RCC 7860 (cell line): ENCODE results near the gene CIPC.

Experiments used
- DNase-seq: peaks from one replicate; pipeline ENCODE4 v3.0.0-alpha.2; 2015; ENCODE audit warnings: low spot score
- FAIRE-seq: peaks from 2 replicates; lab custom pipeline; 2012; peaks lifted over from hg19 to GRCh38; lab: Jason Lieb, UNC

Gene CIPC

DNA sequence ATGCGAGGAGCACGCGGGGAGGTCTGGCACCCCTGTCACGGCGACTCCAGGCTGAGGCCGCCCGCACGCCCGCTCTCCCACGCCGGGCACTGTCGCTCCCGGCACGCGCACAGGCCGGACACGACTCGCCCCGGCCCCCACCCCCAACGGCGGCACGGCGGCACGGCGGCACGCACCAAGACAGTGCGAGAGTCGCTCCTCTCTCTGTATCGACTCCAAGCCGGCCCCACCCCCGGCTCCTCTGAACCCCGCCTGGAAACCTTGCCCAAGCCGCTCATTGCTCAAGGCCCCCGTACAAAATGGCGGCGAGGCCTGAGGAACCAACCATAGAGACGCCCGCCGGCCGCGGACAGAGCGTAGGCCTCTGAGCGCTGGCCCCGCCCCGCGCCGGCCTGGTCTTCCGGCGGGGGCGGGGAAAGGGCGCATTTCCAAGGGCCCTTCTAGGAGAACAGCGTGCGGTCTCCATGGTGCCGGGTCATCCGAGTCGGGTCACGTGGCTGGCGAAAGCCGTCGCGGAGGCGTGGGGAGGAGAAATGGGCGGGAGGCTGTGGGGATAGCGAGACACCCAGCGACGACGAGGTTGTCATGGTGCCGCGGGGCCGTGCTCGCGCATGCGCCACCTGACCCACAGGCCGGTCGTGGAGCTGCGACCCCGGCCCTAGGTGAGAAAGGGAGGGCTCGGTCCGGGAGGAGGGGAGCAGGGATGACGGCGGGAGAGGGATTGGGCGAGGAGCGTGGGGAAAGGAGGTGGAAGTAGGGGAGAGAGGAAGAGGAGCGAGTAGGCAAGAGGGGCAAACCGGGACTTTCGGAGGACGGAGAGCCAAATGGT lies at the start of gene CIPC:
Gene CIPC, plus strand, starts transcription at position 559 of the 829 bp plus-strand sequence. CDS start 7,451 bp downstream, outside the sequence.
- FAIRE-seq, result no peak
- DNase-seq, result peak; percentile 88

GRCh38 chr14:77051116-77051515 lies 46.9 kb upstream of the CIPC start:
- no peak for DNase-seq

GRCh38 chr14:77052281-77053044 lies 45.6 kb upstream of the CIPC start:
- FAIRE-seq (no peak), DNase-seq (no peak)

More at GRCh38 chr14:77051116-77051515, 46.9 kb upstream of the CIPC start:
- no peak for FAIRE-seq

DNA sequence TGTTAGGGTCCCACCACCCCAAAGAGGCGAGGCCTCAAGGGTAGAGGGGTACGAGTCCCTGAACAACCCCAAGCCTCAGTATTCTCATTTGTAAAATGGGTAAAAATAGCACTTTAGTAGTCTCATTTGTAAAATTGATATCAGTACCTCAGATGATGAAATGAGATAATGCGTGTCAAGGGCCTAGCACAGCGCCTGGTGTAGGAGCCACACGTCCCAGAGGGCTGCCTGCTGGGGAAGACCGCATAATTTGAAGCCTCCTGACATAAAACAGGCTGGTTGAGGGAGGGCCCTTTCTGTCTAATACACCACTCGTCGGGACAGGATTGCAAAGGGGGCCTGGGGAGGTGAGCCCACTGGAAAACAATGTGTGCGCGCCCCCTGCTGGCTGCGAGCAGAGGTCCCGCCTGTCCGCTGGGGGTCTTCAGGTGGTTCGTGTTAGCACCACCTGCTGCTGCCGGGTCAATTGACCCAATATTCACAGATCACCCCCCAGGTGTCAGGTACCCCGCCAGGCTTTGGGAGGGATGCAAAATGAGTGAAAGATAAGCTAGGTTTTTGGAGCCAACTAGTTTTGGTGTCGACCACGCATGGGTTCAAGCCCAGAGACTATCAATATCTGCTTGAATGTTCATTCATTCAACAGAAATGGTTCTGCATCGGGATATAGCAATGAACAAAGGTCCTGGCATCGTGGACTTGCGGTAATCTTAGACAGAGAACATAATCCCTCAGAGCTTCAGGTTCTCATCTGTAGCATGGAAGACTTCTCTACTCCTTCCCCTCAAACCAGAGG lies 44.8 kb upstream of the CIPC start:
- no peak for FAIRE-seq
- peak; percentile 37 for DNase-seq

DNA sequence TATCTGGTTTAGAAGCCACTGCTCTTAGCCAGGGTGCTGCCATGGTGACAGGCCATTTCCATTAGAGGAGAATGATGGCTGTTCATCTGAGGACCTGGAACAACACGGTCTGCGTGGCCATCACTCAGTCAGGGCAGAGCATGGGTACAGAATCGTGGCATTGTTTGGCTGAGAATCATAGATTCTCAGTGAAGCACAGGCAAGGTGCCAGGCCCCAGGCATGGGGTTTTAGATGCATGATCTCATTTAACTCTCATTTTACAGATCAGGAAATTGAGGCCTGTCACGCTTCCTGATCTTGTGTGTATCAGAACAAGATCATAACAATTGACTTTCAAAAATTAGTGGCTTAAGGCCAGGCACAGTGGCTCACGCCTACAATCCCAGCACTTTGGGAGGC lies 42.8 kb upstream of the CIPC start:
- FAIRE-seq (no peak), DNase-seq (no peak)

DNA sequence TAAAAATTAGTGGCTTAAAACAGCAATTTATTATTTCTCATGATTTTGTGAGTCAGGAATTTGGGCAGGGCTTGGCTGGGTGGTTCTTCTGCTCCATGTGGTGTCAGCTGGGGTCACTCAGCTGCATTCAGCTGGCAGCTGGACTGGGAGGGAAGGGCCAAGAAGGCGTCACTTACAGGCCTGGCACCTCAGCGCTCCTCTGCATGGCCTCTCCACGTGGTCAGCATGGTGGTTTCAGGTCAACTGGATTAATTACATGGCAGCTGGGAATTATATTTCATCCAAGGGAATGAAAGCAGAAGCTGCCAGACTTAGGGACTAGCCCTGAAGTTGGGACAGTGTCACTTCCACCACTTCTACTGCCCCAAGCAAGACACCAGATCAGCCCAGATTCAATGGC lies 42.1 kb upstream of the CIPC start:
- DNase-seq (no peak), FAIRE-seq (no peak)

- DNase-seq, result no peak
- no peak for FAIRE-seq
Observed at GRCh38 chr14:77058117-77058516, 39.9 kb upstream of the CIPC start.

GRCh38 chr14:77058785-77059184 lies 39.3 kb upstream of the CIPC start:
- FAIRE-seq (no peak), DNase-seq (no peak)

- FAIRE-seq (no peak), DNase-seq (peak; percentile 20)
Observed at GRCh38 chr14:77059276-77059915, 38.7 kb upstream of the CIPC start.

DNA sequence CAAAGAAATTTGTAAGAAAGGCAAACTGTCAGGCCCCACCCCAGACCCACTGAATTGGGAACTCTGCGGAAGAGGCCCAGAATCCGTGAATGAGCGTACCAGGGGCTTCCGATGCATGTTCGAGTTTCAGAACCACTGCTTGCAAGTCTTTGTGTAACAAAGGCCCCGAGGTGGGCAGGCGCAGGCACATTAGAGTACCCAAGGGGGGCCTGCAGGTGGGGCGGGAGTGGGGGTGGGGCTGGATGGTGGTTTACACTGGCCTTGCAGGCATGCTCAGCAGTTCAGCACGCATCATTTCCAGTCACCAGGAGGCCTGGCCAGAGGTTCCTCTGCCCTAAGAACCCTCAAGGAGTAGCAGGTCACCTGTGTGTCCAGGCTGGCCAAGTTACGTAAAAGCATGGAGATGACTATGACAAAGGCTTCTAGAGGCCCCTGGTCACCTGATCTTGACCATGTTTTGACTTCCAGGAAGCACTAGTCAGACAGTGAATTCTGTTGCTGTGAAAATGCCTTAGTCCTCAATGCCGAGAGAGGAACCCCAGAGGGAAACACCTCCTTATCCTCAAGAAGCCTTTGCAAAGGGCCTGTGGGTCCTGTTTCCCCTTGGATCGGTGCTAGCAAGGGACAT lies 36.3 kb upstream of the CIPC start:
- no peak for DNase-seq
- FAIRE-seq, result no peak

GRCh38 chr14:77062261-77062660 lies 35.8 kb upstream of the CIPC start:
- DNase-seq, result no peak
- FAIRE-seq, result no peak

DNA sequence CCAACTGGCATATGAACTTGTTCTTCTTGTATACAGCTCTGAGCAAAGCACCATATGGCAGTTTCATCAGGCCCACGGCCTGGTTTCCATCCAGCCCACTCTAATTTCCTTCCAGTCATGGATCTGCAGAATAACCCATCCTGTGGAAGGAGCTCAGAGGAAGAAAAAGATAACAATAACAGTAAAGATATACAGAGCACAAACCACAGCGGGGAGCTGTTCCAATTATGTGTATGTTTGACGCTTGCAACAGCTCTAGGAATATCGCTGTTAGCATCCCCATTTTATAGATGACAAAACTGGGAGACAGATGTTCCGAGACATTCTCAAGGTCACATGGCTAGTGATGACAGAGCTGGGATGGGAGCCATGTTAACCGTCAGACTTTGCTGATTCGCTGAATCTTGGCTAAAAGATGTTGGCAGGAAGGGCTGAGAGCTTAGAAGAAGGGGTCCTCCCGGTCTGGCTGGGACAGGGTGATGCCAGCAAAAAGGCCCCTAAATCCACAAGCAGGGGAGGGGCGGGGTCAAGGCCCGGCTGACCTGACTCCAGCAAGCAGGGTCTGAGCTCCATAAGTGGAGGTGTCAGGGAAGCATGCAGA lies 34.4 kb upstream of the CIPC start:
- no peak for FAIRE-seq
- no peak for DNase-seq

DNA sequence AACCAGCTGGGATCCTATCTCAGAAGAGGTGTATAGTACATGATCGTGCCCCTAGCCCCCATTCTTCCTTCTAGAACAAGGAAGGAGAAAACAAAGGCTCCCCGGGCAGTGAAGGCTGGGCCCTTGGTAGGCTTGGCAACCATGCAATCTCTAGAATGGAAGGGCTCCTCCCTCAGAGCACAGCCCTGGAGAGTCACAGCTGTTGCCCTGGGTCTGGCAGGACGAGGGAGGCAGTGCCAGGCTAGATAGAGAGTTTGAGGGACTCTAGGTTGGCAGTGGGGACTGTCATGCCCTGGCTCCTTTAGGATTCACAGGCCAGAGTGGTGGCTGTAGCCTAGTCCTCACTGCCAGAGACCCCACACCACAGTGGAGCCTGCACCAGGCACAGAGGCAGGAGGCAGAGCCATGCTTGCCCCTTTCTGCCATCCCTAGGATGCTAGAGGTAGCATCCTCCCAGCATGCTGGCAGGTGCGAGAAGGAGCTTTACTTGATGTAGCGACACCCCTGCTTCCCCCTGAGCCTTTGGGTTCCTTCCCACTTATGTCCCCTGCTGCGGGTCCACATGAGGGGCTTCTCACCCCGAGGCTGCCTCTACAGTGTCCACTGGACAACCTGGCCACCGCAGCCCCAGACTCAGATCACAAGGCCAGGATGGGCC lies 33.4 kb upstream of the CIPC start:
- FAIRE-seq (no peak), DNase-seq (no peak)

- no peak for FAIRE-seq
- DNase-seq, result no peak
Observed at GRCh38 chr14:77065851-77066577, 32.0 kb upstream of the CIPC start.

DNA sequence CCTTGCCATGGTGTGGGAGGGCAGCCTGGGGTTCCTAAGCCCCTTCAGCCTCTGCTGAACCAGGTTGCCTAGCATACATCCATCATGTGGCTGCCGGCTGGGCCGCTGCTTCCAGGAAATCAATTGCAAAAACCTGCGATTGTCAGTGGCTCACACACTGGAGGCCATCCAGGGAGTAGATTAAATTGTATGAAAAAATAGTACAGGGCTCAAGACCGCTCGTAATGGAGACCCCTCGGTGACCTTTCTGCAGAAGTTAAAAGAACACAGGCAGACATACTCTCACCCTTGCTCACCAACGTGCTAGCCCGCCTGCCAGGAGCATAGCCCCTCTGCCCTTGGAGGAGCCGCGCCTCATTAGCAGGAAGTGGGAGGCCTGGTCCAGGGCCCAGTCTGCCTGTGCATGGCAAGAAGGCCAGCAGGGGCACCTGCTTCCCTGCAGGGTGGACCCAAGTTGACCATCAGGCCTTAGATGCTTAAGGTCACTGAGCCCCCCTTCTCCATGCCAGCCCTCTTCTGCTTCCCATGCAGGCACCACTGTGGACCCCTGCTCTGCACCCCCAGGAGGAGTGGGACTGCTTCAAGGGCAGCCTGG lies 31.4 kb upstream of the CIPC start:
- FAIRE-seq (no peak), DNase-seq (no peak)

GRCh38 chr14:77067632-77068516 lies 30.2 kb upstream of the CIPC start:
- DNase-seq (peak; percentile 9), FAIRE-seq (no peak)

GRCh38 chr14:77068517-77069200 lies 29.4 kb upstream of the CIPC start:
- DNase-seq, result no peak
- no peak for FAIRE-seq
